ENCODE data around the gene AHDC1. TPM values are rescaled to one million over a fixed set of nuclear protein-coding genes. Genes with fewer than 3 reads are reported as not detected.

The AHDC1 gene
- total and polyA plus RNA-seq, 2 donors (not counting 1 experiment from before 2014, with no cell fraction given): 4.2 to 6.9 TPM

- no peaks in the 10 kb centered on the region for H3K36me3 ChIP-seq (ENCODE audit: control insufficient read depth, insufficient read depth, low read length)
- DNase-seq (ENCODE audit: low read depth in 2 of 2): peak; percentile 55 to 56
- peak overlapping the region; percentile 66 for H3K4me2 ChIP-seq (ENCODE audit: extremely low read depth, insufficient read depth, low read length)
- TF ChIP-seq CTCF (conservative IDR thresholded peaks at IDR 0.05 in 1 of 2, IDR thresholded peaks at IDR 0.05 in 1 of 2; ENCODE audit: low read depth in 1 of 2, low read length in 2 of 2): peak; percentile 32 to 39
- TF ChIP-seq EZH2 (IDR thresholded peaks at IDR 0.05; ENCODE audit: low read length, missing control alignments): no peak
- H3K4me1 ChIP-seq (ENCODE audit: control insufficient read depth, extremely low read depth, insufficient read depth, low read length): peaks cover 59% of the 10 kb centered on the region
- H3K27ac ChIP-seq (ENCODE audit: insufficient read depth, low read length): no peak overlapping the region
- H3K79me2 ChIP-seq (ENCODE audit: control insufficient read depth, insufficient read depth, low read length): no peaks in the 10 kb centered on the region
- no peaks in the 10 kb centered on the region for H3K9me3 ChIP-seq (ENCODE audit: control insufficient read depth, insufficient read depth, low read depth, low read length)
- H2AFZ ChIP-seq (ENCODE audit: low read length): peak overlapping the region; percentile 55
- H3K27me3 ChIP-seq (ENCODE audit: control insufficient read depth, insufficient read depth, low read length): no peaks in the 10 kb centered on the region
- H3K4me3 ChIP-seq (replicated peaks in 1 of 4; ENCODE audit: control extremely low read depth in 1 of 4, insufficient read depth in 1 of 4, low read depth in 3 of 4, low read length in 4 of 4): peak overlapping the region in 2 of 4 experiments; percentile 3 to 27
- no peaks in the 10 kb centered on the region for H4K20me1 ChIP-seq (ENCODE audit: control insufficient read depth, extremely low read depth, insufficient read depth, low read length)
- H3K9ac ChIP-seq (ENCODE audit: insufficient read depth, low read length): no peak overlapping the region
These were observed 81.3 kb downstream of the AHDC1 start for GRCh38 chr1:27522432-27523336.

GRCh38 chr1:27521861-27522431, 82.0 kb downstream of the AHDC1 start:
- Histone ChIP-seq H3K27ac (ENCODE audit: insufficient read depth, low read length) (no peak overlapping the region), H3K4me2 (ENCODE audit: extremely low read depth, insufficient read depth, low read length) (peak overlapping the region; percentile 26), H3K9me3 (ENCODE audit: control insufficient read depth, insufficient read depth, low read depth, low read length) (no peaks in the 10 kb centered on the region), H3K9ac (ENCODE audit: insufficient read depth, low read length) (no peak overlapping the region), H2AFZ (ENCODE audit: low read length) (no peak overlapping the region), H3K36me3 (ENCODE audit: control insufficient read depth, insufficient read depth, low read length) (no peaks in the 10 kb centered on the region), H3K27me3 (ENCODE audit: control insufficient read depth, insufficient read depth, low read length) (no peaks in the 10 kb centered on the region), H3K4me1 (ENCODE audit: control insufficient read depth, extremely low read depth, insufficient read depth, low read length) (peaks cover 52% of the 10 kb centered on the region), H4K20me1 (ENCODE audit: control insufficient read depth, extremely low read depth, insufficient read depth, low read length) (no peaks in the 10 kb centered on the region), H3K79me2 (ENCODE audit: control insufficient read depth, insufficient read depth, low read length) (no peaks in the 10 kb centered on the region), H3K4me3 (replicated peaks in 1 of 4; ENCODE audit: control extremely low read depth in 1 of 4, insufficient read depth in 1 of 4, low read depth in 3 of 4, low read length in 4 of 4) (no peak overlapping the region)
- no peak for DNase-seq (ENCODE audit: low read depth in 2 of 2)
- no peak for TF ChIP-seq EZH2 (IDR thresholded peaks at IDR 0.05; ENCODE audit: low read length, missing control alignments)
- no peak for TF ChIP-seq CTCF (conservative IDR thresholded peaks at IDR 0.05 in 1 of 2, IDR thresholded peaks at IDR 0.05 in 1 of 2; ENCODE audit: low read depth in 1 of 2, low read length in 2 of 2)

- no peak for DNase-seq (ENCODE audit: low read depth in 2 of 2)
- TF ChIP-seq EZH2 (IDR thresholded peaks at IDR 0.05; ENCODE audit: low read length, missing control alignments): no peak
- no peak for TF ChIP-seq CTCF (conservative IDR thresholded peaks at IDR 0.05 in 1 of 2, IDR thresholded peaks at IDR 0.05 in 1 of 2; ENCODE audit: low read depth in 1 of 2, low read length in 2 of 2)
- Histone ChIP-seq H3K27ac (ENCODE audit: insufficient read depth, low read length) (no peak overlapping the region), H4K20me1 (ENCODE audit: control insufficient read depth, extremely low read depth, insufficient read depth, low read length) (no peaks in the 10 kb centered on the region), H3K9me3 (ENCODE audit: control insufficient read depth, insufficient read depth, low read depth, low read length) (no peaks in the 10 kb centered on the region), H3K4me2 (ENCODE audit: extremely low read depth, insufficient read depth, low read length) (peak overlapping the region; percentile 26), H3K79me2 (ENCODE audit: control insufficient read depth, insufficient read depth, low read length) (no peaks in the 10 kb centered on the region), H2AFZ (ENCODE audit: low read length) (peak overlapping the region; percentile 39), H3K27me3 (ENCODE audit: control insufficient read depth, insufficient read depth, low read length) (no peaks in the 10 kb centered on the region), H3K36me3 (ENCODE audit: control insufficient read depth, insufficient read depth, low read length) (no peaks in the 10 kb centered on the region), H3K9ac (ENCODE audit: insufficient read depth, low read length) (no peak overlapping the region), H3K4me3 (replicated peaks in 1 of 4; ENCODE audit: control extremely low read depth in 1 of 4, insufficient read depth in 1 of 4, low read depth in 3 of 4, low read length in 4 of 4) (no peak overlapping the region), H3K4me1 (ENCODE audit: control insufficient read depth, extremely low read depth, insufficient read depth, low read length) (peaks cover 46% of the 10 kb centered on the region)
These were observed 82.6 kb downstream of the AHDC1 start for GRCh38 chr1:27521336-27521831.

Data from fibroblast of lung (primary cell).